ENCODE measurements around the gene DUSP14.

DUSP14 gene

DNA sequence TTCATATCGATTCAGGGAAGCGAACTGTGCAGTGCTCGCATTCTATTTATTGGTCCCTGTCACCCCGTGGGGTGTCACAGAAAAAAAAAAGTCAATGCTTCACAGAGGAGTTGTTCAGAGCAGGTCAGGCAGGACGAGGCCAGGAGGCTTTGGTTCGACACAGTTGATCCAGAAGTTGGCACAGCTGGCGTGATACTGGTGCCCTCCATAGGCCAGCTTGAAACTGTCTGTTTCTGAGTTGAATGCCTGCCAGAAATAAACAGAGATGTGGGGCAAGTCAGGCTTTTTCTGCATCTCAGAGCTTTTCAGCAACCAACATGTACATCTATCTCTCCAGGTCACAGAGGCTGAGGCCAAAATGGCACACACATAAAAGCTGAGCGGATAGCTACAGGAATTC lies 29.1 kb downstream of the DUSP14 start:
- no peak for DNase-seq

DNA sequence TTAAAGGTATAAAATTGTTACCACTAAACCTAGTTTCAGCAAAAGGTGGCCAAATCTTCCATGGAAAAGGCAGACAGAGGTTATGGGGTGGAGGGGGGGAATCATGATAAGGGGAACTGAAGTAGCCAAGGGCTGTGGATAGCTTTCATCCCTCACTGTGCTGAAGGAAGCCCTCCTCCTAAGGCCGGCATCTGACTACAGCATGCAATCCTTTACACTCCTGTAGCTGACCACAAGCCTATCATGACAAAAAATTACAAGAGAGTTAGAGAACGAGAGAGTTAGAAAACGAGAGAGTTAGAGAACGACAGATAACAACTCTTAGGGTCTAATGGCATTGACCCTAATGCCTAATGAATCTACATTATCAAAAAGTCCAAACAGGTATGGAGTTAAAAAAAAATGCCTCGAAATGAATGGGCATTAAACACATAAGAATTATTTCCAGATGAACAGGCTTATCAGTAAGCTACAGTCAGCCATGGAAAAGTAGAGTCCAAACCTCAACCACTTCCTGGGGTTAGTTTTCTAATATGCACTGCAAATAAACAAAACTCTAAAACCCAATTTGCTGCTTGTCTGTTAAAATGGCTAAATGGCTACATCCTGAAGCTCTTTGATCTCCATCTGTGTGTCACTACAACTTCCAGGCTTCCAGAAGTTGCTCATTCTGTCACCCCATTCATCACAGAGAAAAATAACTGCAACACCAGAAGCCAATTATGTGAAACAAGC lies 29.7 kb downstream of the DUSP14 start:
- no peak for DNase-seq

DNA sequence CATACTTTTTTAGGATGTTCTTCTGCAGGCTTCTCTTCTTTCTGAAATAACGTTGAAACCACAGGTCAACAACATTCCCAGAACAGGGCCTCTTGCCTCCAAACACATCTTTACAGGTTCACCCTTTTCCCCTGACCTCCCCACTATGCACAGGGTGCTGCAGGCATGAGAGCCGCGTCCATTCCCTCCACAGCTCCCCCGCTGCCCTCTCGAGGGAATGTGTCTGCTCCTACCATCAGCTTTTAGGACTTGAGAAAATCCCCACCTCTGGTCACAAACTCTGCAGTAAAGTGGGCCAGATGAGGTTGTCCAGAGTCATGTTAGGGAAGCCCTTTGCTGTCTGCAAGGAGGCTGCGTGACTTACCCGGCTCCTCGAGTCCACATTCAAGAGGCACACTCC lies 30.5 kb downstream of the DUSP14 start:
- DNase-seq, result no peak

DNA sequence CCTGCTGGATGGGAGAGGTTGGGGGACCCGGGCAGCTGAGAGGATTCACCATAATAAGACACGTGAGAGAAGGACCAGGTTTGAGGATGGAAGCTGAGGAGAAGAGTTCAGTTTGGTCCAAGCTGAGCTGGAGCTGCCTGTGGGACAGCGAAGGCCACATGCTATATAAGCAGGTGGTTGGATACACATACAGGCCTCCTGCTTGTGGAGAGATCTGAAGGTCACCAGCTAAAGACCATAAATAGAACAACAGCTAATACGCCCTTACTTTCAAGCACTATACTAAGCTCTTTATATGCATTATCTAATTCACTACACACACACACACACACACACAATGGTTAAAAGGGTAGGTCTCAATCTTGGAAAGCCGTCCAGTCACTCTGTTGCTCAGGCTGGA lies 32.1 kb downstream of the DUSP14 start:
- no peak for DNase-seq

DNA sequence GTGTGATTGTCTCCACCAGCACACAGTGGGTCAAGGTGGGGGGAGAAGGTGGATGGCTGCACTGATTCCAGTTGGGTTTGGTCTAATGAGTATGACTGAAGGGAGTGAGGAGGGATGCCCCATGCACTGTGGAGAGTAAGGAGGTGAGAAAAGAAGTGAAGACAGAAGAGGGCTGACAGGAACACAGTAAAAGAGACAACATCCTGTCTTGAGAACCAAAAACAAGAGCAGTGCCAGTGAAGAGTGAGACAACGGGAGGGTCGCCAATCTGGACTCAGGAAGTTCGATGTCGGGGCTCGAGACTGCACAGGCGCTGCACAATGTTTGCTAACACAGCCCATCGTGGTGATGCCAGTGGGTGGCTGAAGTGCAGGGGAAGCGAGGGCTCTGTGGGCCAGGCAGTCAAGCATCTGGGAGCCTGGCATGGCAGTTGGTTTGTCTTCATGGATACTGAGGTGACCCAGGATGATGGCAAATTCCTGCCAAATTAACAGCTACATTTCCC lies 34.1 kb downstream of the DUSP14 start:
- no peak for DNase-seq

DNA sequence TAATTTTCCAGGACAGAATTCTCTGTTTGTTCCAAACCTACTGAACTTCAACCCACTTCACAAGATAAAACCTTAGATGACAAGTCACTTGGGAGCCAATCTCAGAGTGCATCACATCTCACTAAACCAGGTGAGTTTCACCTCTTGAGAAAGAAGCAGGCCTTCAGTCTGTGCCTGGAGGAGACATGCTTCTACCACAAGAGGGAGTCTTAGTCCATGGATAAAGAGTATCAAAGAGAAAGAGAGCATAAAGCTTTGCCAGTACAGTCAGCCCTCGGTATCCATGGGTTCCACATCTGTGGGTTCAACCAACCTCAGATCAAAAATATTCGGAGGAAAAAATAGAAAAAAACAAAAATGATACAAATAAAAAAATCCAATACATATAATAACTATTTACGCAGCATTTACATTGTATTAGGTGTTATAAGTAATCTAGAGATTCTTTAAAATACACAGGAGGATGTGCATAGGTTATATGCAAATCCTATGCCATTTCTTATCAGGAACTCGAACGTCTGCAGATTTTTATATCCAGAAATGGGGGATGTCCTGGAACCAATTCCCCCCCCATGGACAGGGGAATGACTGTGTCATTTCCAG lies 37.7 kb downstream of the DUSP14 start:
- DNase-seq, result peak in 2 of 3 donors; percentile 17 to 20

DNA sequence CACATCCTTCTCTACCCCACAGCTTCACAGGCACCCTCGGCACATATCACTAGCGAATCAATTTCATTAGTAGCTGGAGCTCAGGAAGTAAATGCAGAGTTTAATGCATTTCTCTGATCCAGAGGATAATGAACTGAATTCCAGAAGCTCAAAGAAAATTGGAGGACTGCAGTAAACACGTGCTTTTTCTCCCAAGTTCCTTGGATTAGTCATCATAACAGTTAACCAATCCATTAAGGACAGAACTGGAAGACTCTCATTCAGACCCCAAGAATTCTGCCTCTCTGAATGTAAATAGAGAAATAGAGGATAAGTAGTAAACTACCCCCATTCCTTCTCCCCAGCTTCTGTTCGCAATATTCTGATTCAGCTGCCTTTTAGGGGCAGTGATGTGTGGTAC lies 40.7 kb downstream of the DUSP14 start:
- no peak for DNase-seq

DNA sequence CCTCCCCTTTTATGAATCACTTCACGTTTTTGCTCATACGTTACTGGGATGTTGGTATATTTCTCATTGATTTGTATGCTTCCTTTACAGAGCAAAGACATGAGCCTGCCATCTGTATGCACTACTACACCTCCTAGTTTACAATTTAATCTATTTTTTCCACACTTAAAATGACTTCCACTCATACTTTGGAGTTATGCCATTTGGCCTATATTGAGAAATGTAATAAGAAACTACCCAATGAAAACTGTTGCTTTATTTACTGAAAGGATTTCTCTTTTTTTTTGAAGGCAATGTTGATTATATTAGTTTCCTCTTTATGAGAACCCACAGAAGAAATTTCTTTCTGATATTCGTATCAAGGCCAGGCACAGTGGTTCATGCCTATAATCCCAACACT lies 43.1 kb downstream of the DUSP14 start:
- DNase-seq, result no peak

DNA sequence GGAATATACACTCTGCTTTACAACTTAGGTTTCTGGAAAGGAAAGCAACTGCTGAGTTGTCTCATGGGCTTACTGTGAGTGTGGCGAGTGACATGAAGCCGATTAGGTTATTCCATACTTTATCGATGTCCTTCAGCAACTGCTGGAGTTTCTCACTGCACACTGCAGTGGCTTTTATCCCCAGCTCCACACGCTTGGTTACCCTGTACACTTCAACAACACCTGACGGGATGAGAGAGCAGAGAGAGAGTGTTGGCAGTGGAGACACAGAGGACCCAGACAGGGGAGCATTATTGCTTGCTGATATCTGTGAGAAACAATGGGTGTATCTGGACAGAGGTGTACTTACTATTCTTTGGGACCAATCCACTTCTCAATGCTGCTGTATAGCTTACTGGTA lies 46.2 kb downstream of the DUSP14 start:
- no peak for DNase-seq

DNA sequence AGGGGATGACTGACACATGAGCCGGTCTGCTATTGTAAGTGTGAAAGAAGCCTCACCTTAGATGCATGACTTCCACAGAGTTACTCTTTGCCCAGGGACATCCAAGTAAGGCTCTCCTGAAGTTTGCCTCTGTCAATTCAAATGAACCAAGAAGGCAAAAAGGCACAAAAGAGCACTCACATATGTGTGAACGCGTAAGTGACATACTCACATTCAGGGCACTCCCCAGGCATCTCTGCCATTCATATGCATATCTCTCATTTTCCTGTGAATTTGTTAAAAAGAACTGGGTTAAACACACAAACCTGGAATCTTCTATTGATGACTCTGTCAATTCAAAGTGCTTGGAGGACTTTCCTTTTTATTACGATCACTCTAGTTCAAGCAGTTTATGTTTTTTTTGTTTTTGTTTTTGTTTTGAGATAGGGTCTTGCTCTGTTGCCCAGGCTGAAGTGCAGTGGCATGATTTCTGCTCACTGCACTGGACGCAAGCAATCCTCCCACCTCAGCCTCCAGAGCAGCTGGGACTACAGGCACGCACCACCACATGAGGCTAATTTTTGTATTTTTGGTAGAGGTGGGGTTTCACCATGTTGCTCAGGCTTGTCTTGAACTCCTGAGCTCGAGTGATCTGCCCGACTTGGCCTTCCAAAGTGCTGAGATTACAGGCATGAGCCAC lies 49.4 kb downstream of the DUSP14 start:
- DNase-seq, result no peak

DNA sequence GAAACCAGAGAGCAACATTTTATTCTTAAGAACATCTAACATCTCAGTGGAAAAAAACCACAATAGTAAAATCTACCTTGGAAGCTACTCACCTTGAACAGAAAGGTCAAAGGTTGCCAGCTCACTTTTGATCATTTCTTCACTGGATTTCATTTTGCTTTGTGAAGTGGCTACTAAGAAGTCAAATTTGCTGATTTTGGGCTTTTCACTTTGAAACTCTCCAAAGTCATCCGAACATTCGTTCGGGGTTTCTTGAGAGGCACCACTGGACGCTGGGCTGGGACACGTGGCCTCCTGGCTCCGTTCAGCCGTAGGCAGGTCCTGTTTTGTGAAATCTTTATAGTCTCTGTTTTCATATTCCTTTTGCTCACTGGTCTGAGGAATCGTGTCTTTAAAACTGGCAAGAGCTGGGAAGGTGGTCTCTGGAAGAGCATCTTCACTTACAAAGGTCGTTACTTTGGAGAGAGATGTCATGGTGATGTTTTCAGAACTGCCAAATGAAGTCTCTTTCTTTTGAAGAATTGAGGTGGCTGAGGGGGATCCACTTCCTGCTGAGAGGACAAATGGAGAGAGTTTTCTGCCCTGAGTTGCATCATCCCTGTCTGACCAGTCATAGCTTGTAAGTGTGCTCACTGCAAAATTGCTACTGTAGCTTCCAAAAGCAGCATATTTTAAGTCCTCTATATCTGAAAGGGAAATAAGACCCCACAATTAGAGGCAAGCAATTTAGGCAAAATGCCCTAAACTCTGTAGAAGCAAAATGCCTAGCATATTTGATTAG lies 52.4 kb downstream of the DUSP14 start:
- DNase-seq, result no peak

DNA sequence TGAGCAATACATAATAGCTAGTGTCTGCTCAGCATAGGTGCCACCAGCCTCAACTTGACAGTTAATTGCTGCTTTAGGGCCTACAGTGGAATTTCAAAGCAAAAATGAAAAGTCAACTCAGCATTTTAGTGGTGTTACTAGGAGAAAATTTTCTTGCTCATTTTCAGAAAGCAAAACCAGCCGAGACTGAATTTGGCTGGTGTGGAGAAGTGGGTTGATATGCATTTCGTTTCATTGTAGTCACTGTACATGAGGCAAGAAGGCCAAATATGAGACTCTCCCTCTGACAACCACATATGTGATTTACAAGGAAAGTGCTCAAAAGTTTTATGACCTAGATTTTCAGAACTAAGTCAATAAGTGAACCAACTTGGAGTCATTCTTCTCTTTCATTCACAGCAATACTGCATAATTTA lies 54.0 kb downstream of the DUSP14 start:
- DNase-seq, result no peak

DNA sequence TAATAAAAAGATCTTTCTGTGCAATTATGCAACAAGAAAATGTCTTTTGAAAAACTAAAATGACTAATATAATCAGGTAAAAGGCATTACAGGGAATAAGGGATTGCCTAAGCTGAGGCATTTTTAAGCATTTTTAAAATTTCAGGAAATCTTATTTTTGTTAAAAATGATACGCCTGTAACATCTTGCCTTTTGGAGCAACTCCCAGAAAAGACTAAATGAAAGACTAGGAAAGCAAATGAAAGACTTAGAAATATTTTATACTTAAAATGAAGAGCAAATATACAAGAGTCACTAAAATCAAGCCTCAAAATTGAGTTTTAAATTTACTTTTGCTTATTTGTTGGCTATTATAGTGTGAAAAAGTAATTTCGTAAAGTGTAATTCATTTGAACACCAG lies 55.8 kb downstream of the DUSP14 start:
- no peak for DNase-seq

DNA sequence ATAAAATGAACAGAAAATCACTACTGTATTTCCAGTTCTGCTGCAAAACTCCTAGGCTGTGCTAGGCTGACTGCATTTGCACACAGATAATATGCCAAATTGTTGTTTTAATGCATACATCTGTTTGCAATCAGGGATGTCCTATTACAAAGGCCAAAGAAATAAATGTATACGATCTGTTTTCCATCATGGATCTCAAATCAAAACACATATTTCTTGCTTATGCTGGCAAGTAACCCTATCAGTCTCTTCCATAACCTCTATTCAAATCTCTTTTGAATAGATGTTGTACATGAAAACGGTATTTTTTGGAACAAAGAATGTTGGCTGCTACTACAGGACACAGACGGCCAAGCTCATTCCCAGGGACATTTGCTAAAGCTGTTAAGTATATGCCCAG lies 56.6 kb downstream of the DUSP14 start:
- no peak for DNase-seq

DNA sequence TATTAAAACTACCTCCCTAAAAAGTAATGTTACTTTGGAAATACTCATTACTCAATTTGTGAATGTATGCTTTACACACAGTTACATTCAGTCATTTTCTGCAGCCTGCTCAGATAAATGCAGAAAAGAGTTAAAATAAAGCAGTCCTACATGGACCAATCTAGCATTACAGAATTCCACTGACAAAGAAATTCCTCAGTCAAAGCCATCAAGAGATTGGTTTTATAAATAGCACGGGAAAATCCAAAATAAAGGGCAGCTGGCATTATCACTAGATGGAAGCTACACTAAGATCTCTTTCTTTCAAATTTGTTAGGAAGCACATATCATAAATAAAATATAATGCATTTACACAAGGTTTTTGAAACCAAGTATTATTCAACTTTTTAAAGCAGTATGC lies 58.3 kb downstream of the DUSP14 start:
- no peak for DNase-seq

DNA sequence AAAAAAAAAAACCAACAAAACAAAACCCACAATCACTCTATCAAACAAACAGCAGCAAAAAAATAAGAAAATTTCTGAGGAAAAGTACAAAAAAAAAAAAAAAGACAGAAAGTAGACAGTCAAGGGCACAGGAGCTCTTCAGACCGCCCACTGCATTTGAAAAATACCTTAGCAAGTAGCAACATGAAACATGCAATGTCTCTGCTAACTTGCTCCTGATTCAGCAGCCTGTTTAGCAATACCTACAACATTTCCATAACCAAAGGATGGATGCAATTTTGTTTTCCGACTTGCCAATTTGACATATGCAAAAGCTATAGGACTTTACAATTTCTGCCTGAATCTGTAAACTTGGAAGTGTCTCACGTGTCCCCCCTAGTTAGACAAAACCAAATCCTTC lies 62.1 kb downstream of the DUSP14 start:
- DNase-seq, result no peak

DNA sequence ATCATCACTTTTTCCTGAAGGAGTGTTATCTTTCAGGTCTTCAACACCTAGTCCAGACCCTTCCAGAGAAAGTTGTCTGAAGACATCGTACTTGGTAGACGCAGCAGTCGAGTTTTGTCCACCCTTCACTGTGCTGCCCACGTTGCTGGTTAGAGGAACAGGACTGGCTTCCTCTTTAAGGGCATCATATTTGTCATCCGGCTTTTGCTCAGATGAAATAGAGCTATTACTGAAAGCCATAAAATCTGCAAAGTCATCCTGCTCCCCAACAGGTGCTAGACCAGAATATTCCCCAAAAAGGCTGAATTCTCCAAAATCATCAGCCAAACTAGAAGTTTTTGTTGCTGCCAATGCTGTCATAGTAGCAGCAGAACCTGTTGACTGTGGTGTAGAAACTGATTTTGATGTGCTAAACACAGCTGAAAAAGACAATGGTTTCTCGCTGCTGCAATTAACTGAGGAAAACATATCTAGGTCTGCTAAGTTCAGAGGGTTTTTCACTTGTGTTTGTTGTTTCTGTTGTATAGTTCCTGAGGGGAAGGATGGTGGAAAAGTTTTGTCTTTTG lies 63.8 kb downstream of the DUSP14 start:
- DNase-seq, result peak; percentile 50 to 62 (median 60)

DNA sequence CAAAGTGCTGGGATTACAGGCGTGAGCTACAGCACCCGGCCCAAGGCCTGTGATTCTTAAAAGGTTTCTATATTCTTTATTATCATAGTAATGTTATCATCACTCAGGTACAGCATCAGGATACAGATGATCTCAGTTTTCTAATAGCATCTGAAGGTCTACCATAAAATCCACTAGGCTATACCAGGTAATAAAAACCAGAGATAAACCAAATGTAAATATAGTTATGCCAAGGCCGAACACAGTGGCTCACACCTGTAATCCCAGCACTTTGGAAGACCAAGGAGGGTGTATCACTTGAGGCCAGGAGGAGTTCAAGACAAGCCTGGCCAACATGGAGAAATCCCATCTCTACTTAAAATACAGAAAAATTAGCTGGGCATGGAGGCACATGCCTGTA lies 65.7 kb downstream of the DUSP14 start:
- no peak for DNase-seq

DNA sequence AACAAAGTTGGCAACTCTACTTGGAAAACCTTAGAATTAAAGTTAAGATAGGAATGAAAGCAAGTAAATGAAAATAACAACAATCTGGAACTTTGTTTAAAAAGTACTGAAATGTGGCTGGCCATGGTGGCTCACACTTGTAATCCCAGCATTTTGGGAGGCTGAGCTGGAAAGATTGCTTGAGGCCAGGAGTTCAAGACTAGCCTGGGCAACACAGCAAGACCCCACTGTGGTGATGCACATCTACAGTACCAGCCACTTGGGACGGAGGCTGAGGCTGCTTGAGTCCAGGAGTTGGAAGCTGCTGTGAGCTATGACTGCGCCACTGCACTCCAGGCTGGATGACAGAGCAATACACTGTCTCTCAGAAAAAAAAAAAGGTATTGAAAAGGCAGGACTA lies 67.8 kb downstream of the DUSP14 start:
- DNase-seq, result no peak

DNA sequence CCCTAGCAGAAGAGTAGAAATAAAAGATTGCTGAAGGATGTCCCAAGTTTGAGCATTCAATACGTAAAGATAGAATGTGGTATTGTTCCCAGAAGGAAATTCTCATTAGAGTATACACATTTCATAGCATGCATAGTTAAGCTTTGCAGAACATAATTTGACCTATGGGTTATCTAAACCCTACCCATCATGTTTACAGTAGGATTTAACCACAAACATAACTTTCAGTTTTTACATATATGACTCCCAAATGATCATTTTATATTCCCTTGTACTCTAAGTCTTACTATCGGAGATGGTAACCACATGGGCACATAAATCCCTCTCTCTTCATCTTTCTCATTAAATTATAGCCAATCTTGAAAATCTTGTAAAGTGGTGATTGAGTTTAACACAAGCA lies 68.6 kb downstream of the DUSP14 start:
- DNase-seq, result no peak

DNA sequence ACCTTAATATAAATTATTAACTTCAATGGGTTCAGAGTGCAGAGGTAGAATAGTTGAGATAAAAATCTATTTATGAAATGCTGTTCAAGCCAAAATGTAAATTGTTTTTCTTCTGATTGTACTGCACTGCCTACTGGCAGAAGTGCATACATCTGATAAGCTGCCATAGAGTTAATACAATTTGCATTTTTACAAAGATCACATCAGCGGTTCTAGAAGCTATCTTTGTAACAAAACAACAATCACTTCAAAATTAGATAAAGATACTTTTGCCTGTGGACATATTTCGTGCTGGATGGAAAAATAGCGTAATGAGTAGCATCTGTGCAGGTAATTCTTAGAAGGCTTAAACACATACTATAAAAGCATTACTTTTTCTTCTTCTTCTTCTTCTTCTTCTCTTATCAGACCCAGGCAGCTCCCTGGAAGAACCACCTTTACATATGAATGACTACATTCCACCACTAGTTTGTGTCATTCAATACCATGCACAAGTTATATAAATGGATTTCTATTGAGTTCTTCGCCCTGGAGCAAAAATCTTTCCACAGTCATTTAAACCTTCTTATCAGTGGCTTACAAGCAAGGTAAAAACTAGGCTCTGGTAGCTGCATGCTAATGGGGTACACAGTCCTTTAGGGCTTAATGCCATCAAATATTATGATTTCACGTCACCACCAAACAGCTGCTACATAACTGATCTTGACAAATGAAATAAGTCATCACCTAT lies 72.5 kb downstream of the DUSP14 start:
- no peak for DNase-seq
